Activated CD8-positive, alpha-beta memory T cell treated with anti-CD3 and anti-CD28 coated beads, Interleukin-2, amount 10 ng/mL, durations not matched to agents 7 days and 5 days (primary cell): ENCODE data around the gene CNPY4. TPM values are rescaled to one million over a fixed set of nuclear protein-coding genes. Genes with fewer than 3 reads are reported as not detected.

Experiments used
- ATAC-seq: fragments of 150-1000 bp; cut with Tn5 transposase; one replicate; pipeline ENCODE4 v1.10.0; 2021; ENCODE audit warnings: moderate library complexity
- CTCF ChIA-PET: fragments of 350-600 bp; sonication (Branson Sonifier 250); formaldehyde crosslinking; loops from one replicate; lab custom pipeline; 2021; ENCODE audit warnings: antibody characterized with exemption; lab: Charles Lee
- DNase-seq: peaks from one replicate; pipeline ENCODE4 v3.0.0-alpha.2; 2020
- H3K27ac Mint-ChIP-seq: one replicate; pipeline ENCODE4 v1.8.0; 2021; ENCODE audit warnings: mild to moderate bottlenecking, mixed read lengths
- H3K27me3 Mint-ChIP-seq: one replicate; pipeline ENCODE4 v1.8.0; 2021; ENCODE audit warnings: mixed read lengths
- H3K36me3 Mint-ChIP-seq: one replicate; pipeline ENCODE4 v1.8.0; 2021; ENCODE audit warnings: mild to moderate bottlenecking, mixed read lengths
- H3K4me1 Mint-ChIP-seq: one replicate; pipeline ENCODE4 v1.8.0; 2021; ENCODE audit warnings: mixed read lengths
- H3K4me3 Mint-ChIP-seq: one replicate; pipeline ENCODE4 v1.8.0; 2021; ENCODE audit warnings: mild to moderate bottlenecking, moderate library complexity, mixed read lengths
- H3K9me3 Mint-ChIP-seq: one replicate; pipeline ENCODE4 v1.8.0; 2022; ENCODE audit warnings: low read depth, mixed read lengths
- total RNA-seq, 2 experiments: library from RNA; stranded (reverse); gene quantifications; one replicate each; pipeline ENCODE4 v1.2.3, GENCODE V29; 2021

Gene CNPY4
- total RNA-seq, 2 experiments from 2014 or later = 27.3 to 28.0 TPM

- peaks cover 23% of the 10 kb centered on the region for H3K36me3 Mint-ChIP-seq
- H3K9me3 Mint-ChIP-seq = no peaks in the 10 kb centered on the region
- CTCF ChIA-PET = interaction anchor here (0.6 to 9.7 kb wide), 5 partner anchors 10 to 1028 kb away, joined by 3 to 61 read pairs (median 7); partner anchors contain the start of genes GAL3ST4, GPC2 and STAG3
- ATAC-seq (peak; percentile 94), DNase-seq (peak; percentile 94)
- peak within 1 kb of the TSS; percentile 78 for H3K27ac Mint-ChIP-seq
- H3K4me3 Mint-ChIP-seq = peak within 1 kb of the TSS; percentile 75
- peaks cover 48% of the 10 kb centered on the region for H3K4me1 Mint-ChIP-seq
- H3K27me3 Mint-ChIP-seq = no peaks in the 10 kb centered on the region
Observed at GRCh38 chr7:100158229-100159098, 39.0 kb downstream of the CNPY4 start, which contains the start of gene TRAPPC14. TRAPPC14 (minus strand) TSS chr7:100158723; CDS start chr7:100158499, 224 bp downstream.

GRCh38 chr7:100159099-100159623 is 39.7 kb downstream of the CNPY4 start:
- Mint-ChIP-seq H3K27me3 (no peaks in the 10 kb centered on the region), H3K9me3 (no peaks in the 10 kb centered on the region), H3K4me3 (peak overlapping the region; percentile 75), H3K36me3 (peaks cover 20% of the 10 kb centered on the region), H3K4me1 (peaks cover 48% of the 10 kb centered on the region), H3K27ac (peak overlapping the region; percentile 78)
- no peak for DNase-seq
- ATAC-seq = no peak
- CTCF ChIA-PET = interaction anchor here (0.6 to 9.7 kb wide), 4 partner anchors 9 to 1027 kb away, joined by 3 to 61 read pairs (median 13); partner anchors contain the start of gene GAL3ST4

GRCh38 chr7:100160067-100160466 is 40.6 kb downstream of the CNPY4 start:
- peaks cover 50% of the 10 kb centered on the region for H3K4me1 Mint-ChIP-seq
- H3K27ac Mint-ChIP-seq = no peak overlapping the region
- no peaks in the 10 kb centered on the region for H3K27me3 Mint-ChIP-seq
- ATAC-seq = no peak
- H3K9me3 Mint-ChIP-seq = no peaks in the 10 kb centered on the region
- no peak overlapping the region for H3K4me3 Mint-ChIP-seq
- H3K36me3 Mint-ChIP-seq = peaks cover 20% of the 10 kb centered on the region
- CTCF ChIA-PET = interaction anchor here (1.7 to 9.7 kb wide), 3 partner anchors 12 to 57 kb away, joined by 6 to 61 read pairs (median 19); no protein-coding TSS in a partner anchor
- no peak for DNase-seq

- Mint-ChIP-seq H3K4me3 (no peak overlapping the region), H3K4me1 (peaks cover 49% of the 10 kb centered on the region), H3K27ac (peak overlapping the region; percentile 72), H3K27me3 (peaks cover 20% of the 10 kb centered on the region), H3K36me3 (no peaks in the 10 kb centered on the region), H3K9me3 (no peaks in the 10 kb centered on the region)
- no peak for ATAC-seq
- no peak for DNase-seq
- CTCF ChIA-PET = interaction anchor here (0.7 to 9.7 kb wide), 4 partner anchors 14 to 79 kb away, joined by 3 to 61 read pairs (median 4); partner anchors contain the start of genes GPC2 and STAG3
Observed at GRCh38 chr7:100163006-100163531, 43.6 kb downstream of the CNPY4 start.

GRCh38 chr7:100163871-100164270 is 44.4 kb downstream of the CNPY4 start:
- Mint-ChIP-seq H3K4me1 (peaks cover 56% of the 10 kb centered on the region), H3K27me3 (peaks cover 28% of the 10 kb centered on the region), H3K36me3 (no peaks in the 10 kb centered on the region), H3K27ac (no peak overlapping the region), H3K4me3 (no peak overlapping the region), H3K9me3 (no peaks in the 10 kb centered on the region)
- ATAC-seq = no peak
- CTCF ChIA-PET = interaction anchor here (0.7 to 9.7 kb wide), 4 partner anchors 14 to 79 kb away, joined by 3 to 61 read pairs (median 4); partner anchors contain the start of genes GPC2 and STAG3
- DNase-seq = no peak

- Mint-ChIP-seq H3K4me1 (peaks cover 70% of the 10 kb centered on the region), H3K27ac (peak overlapping the region; percentile 48), H3K27me3 (peaks cover 40% of the 10 kb centered on the region), H3K4me3 (peak overlapping the region; percentile 3), H3K36me3 (no peaks in the 10 kb centered on the region), H3K9me3 (no peaks in the 10 kb centered on the region)
- DNase-seq (peak; percentile 61), ATAC-seq (peak; percentile 50)
- CTCF ChIA-PET = interaction anchor here (0.9 to 2.8 kb wide), 6 partner anchors 11 to 52 kb away, joined by 3 to 11 read pairs (median 4); partner anchors contain the start of genes GPC2 and LAMTOR4
Observed at GRCh38 chr7:100166317-100166940, 47.0 kb downstream of the CNPY4 start.

- Mint-ChIP-seq H3K27me3 (peaks cover 43% of the 10 kb centered on the region), H3K4me3 (peak overlapping the region; percentile 57), H3K4me1 (peaks cover 72% of the 10 kb centered on the region), H3K9me3 (no peaks in the 10 kb centered on the region), H3K36me3 (no peaks in the 10 kb centered on the region), H3K27ac (no peak overlapping the region)
- DNase-seq = no peak
- CTCF ChIA-PET = interaction anchor here (0.9 to 2.8 kb wide), 8 partner anchors 9 to 51 kb away, joined by 3 to 11 read pairs (median 4); partner anchors contain the start of genes GPC2, LAMTOR4 and TRAPPC14
- no peak for ATAC-seq
Observed at GRCh38 chr7:100166970-100167911, 47.8 kb downstream of the CNPY4 start.

GRCh38 chr7:100167912-100168323 is 48.5 kb downstream of the CNPY4 start:
- no peaks in the 10 kb centered on the region for H3K9me3 Mint-ChIP-seq
- H3K4me3 Mint-ChIP-seq = peak overlapping the region; percentile 57
- peaks cover 43% of the 10 kb centered on the region for H3K27me3 Mint-ChIP-seq
- H3K27ac Mint-ChIP-seq = peak overlapping the region; percentile 16
- no peak for DNase-seq
- H3K36me3 Mint-ChIP-seq = no peaks in the 10 kb centered on the region
- no peak for ATAC-seq
- peaks cover 69% of the 10 kb centered on the region for H3K4me1 Mint-ChIP-seq
- CTCF ChIA-PET = interaction anchor here (0.9 to 2.8 kb wide), 7 partner anchors 10 to 50 kb away, joined by 3 to 11 read pairs (median 4); partner anchors contain the start of genes GPC2, LAMTOR4, STAG3 and TRAPPC14

- DNase-seq (no peak), ATAC-seq (no peak)
- CTCF ChIA-PET = interaction anchor here (1.2 kb wide), 1 partner anchor 21 kb away, joined by 4 read pairs; the partner anchor contains the start of gene LAMTOR4
- no peak overlapping the region for H3K4me3 Mint-ChIP-seq
- no peaks in the 10 kb centered on the region for H3K9me3 Mint-ChIP-seq
- H3K27ac Mint-ChIP-seq = no peak overlapping the region
- peaks cover 55% of the 10 kb centered on the region for H3K4me1 Mint-ChIP-seq
- peaks cover 52% of the 10 kb centered on the region for H3K27me3 Mint-ChIP-seq
- no peaks in the 10 kb centered on the region for H3K36me3 Mint-ChIP-seq
Observed at GRCh38 chr7:100169147-100169850, 49.9 kb downstream of the CNPY4 start.

- H3K9me3 Mint-ChIP-seq = no peaks in the 10 kb centered on the region
- H3K27me3 Mint-ChIP-seq = peaks cover 59% of the 10 kb centered on the region
- peak overlapping the region; percentile 18 for H3K4me3 Mint-ChIP-seq
- ATAC-seq (no peak), DNase-seq (no peak)
- no peak overlapping the region for H3K27ac Mint-ChIP-seq
- CTCF ChIA-PET = interaction anchor here (0.6 kb wide), 1 partner anchor 39 kb away, joined by 3 read pairs; no protein-coding TSS in a partner anchor
- peaks cover 53% of the 10 kb centered on the region for H3K4me1 Mint-ChIP-seq
- no peaks in the 10 kb centered on the region for H3K36me3 Mint-ChIP-seq
Observed at GRCh38 chr7:100170101-100170897, 50.9 kb downstream of the CNPY4 start.
